NCI-H2081 (cell line): ENCODE measurements around the gene ATG10.
"Not testable (repeated sequence)": the region's sequence is repeated elsewhere in the genome, so short reads cannot be mapped to it uniquely, and the experiment has no call there.

ENCODE experiments used
- DNase-seq, 2 experiments: peaks; one replicate each; lab custom pipeline; 2025; lab: John Stamatoyannopoulos, UW

The ATG10 gene

GRCh38 chr5:81971712-81972491 lies at the start of gene ATG10:
ATG10 (plus strand) TSS chr5:81972023; CDS start chr5:81987571, 15,548 bp downstream.
- peak; percentile 90 to 91 for DNase-seq

GRCh38 chr5:81922854-81923279 lies 49.0 kb upstream of the ATG10 start:
- no peak for DNase-seq

- no peak for DNase-seq
Observed at GRCh38 chr5:81924442-81924841, 47.4 kb upstream of the ATG10 start.

- DNase-seq = no peak
Observed at GRCh38 chr5:81925009-81925408, 46.8 kb upstream of the ATG10 start.

- DNase-seq = no peak
Observed at GRCh38 chr5:81925981-81926380, 45.8 kb upstream of the ATG10 start.

GRCh38 chr5:81936066-81936465 lies 35.8 kb upstream of the ATG10 start:
- DNase-seq = no peak

- DNase-seq = no peak
Observed at GRCh38 chr5:81936750-81937149, 35.1 kb upstream of the ATG10 start.

GRCh38 chr5:81942746-81943145 lies 29.1 kb upstream of the ATG10 start:
- DNase-seq = no peak

GRCh38 chr5:81948349-81948748 lies 23.5 kb upstream of the ATG10 start:
- no peak for DNase-seq

GRCh38 chr5:81949462-81949861 lies 22.4 kb upstream of the ATG10 start:
- no peak for DNase-seq

- DNase-seq = no peak
Observed at GRCh38 chr5:81950996-81951395, 20.8 kb upstream of the ATG10 start.

GRCh38 chr5:81954796-81955195 lies 17.0 kb upstream of the ATG10 start:
- DNase-seq = not testable (repeated sequence)

GRCh38 chr5:81958129-81958528 lies 13.7 kb upstream of the ATG10 start:
- DNase-seq = not testable (repeated sequence)

- DNase-seq = no peak
Observed at GRCh38 chr5:81961651-81962440, 10.0 kb upstream of the ATG10 start.

GRCh38 chr5:81963544-81963943 lies 8.3 kb upstream of the ATG10 start:
- DNase-seq = no peak

GRCh38 chr5:81965524-81965923 lies 6.3 kb upstream of the ATG10 start:
- no peak for DNase-seq

GRCh38 chr5:81969226-81969625 lies 2.6 kb upstream of the ATG10 start:
- DNase-seq = no peak

GRCh38 chr5:81969912-81970311 lies 1.9 kb upstream of the ATG10 start:
- DNase-seq = no peak

GRCh38 chr5:81971111-81971711 lies 612 bp upstream of the ATG10 start:
- peak; percentile 1 to 8 for DNase-seq

GRCh38 chr5:81972492-81972783 lies 615 bp downstream of the ATG10 start:
- no peak for DNase-seq

GRCh38 chr5:81980160-81980559 lies 8.3 kb downstream of the ATG10 start:
- DNase-seq = no peak

- DNase-seq = no peak
Observed at GRCh38 chr5:81980598-81981260, 8.9 kb downstream of the ATG10 start.
